Trophoblast cell (in vitro differentiated cells and primary cell): ENCODE results near the gene TXLNA.

Source experiments
- DNase-seq, 2 donors: peaks; one replicate each; pipeline ENCODE4 v3.0.0-alpha.2; 2016
- H2AFZ ChIP-seq: 2 replicates; pipeline ENCODE4 v1.6.1; 2013; ENCODE audit warnings: low read length, moderate library complexity, mild to moderate bottlenecking; ENCODE audit not compliant: insufficient read depth, poor library complexity
- H2AK5ac ChIP-seq: 2 replicates; pipeline ENCODE4 v1.6.1; 2013; ENCODE audit warnings: mild to moderate bottlenecking, low read length
- H2BK120ac ChIP-seq: 2 replicates; pipeline ENCODE4 v1.6.1; 2013; ENCODE audit warnings: low read length, mild to moderate bottlenecking, moderate library complexity; ENCODE audit not compliant: insufficient read depth, poor library complexity
- H2BK12ac ChIP-seq: 2 replicates; pipeline ENCODE4 v1.6.1; 2013; ENCODE audit warnings: mild to moderate bottlenecking, low read length, moderate library complexity
- H2BK5ac ChIP-seq: 2 replicates; pipeline ENCODE4 v1.6.1; 2013; ENCODE audit warnings: low read length, low read depth, moderate library complexity, mild to moderate bottlenecking; ENCODE audit not compliant: poor library complexity
- H3K14ac ChIP-seq: 2 replicates; pipeline ENCODE4 v1.6.1; 2013; ENCODE audit warnings: mild to moderate bottlenecking, low read length
- H3K18ac ChIP-seq: 2 replicates; pipeline ENCODE4 v1.6.1; 2013; ENCODE audit warnings: mild to moderate bottlenecking, low read length
- H3K23ac ChIP-seq: 2 replicates; pipeline ENCODE4 v1.6.1; 2013; ENCODE audit warnings: low read length
- H3K27ac ChIP-seq: 2 replicates; pipeline ENCODE4 v1.5.1; 2013; ENCODE audit warnings: low read depth, mild to moderate bottlenecking, inconsistent platforms, low read length, moderate library complexity
- H3K27me3 ChIP-seq: 2 replicates; pipeline ENCODE4 v1.6.1; 2013; ENCODE audit warnings: inconsistent platforms, mild to moderate bottlenecking, low read length, moderate library complexity; ENCODE audit not compliant: insufficient read depth
- H3K36me3 ChIP-seq, 2 experiments: 1 replicate in 1 of 2; 2 replicates in 1 of 2; pipeline ENCODE4 v1.6.1; 2013; ENCODE audit warnings: low read length in 2 of 2, mild to moderate bottlenecking in 2 of 2, moderate library complexity in 1 of 2; ENCODE audit not compliant: insufficient read depth in 2 of 2, control insufficient read depth in 1 of 2
- H3K4ac ChIP-seq: 2 replicates; pipeline ENCODE4 v1.6.1; 2013; ENCODE audit warnings: low read depth, mild to moderate bottlenecking, low read length, moderate library complexity
- H3K4me1 ChIP-seq, 2 experiments: 1 replicate in 1 of 2; 2 replicates in 1 of 2; pipeline ENCODE4 v1.6.1; 2013; ENCODE audit warnings: low read length in 2 of 2, mild to moderate bottlenecking in 2 of 2, moderate library complexity in 1 of 2; ENCODE audit not compliant: insufficient read depth in 2 of 2, control insufficient read depth in 1 of 2
- H3K4me2 ChIP-seq: 2 replicates; pipeline ENCODE4 v1.6.1; 2013; ENCODE audit warnings: inconsistent platforms, mild to moderate bottlenecking, low read length, moderate library complexity
- H3K4me3 ChIP-seq: 2 replicates; pipeline ENCODE4 v1.5.1; 2013; ENCODE audit warnings: mild to moderate bottlenecking, low read depth, low read length, inconsistent platforms
- H3K79me1 ChIP-seq: one replicate; pipeline ENCODE4 v1.6.1; 2013; ENCODE audit warnings: low read length
- H3K79me2 ChIP-seq: 2 replicates; pipeline ENCODE4 v1.6.1; 2013; ENCODE audit warnings: low read length, mild to moderate bottlenecking; ENCODE audit not compliant: control insufficient read depth, insufficient read depth, poor library complexity
- H3K9ac ChIP-seq: 2 replicates; pipeline ENCODE4 v1.6.1; 2013; ENCODE audit warnings: mild to moderate bottlenecking, low read length
- H3K9me3 ChIP-seq: 2 replicates; pipeline ENCODE4 v1.6.1; 2013; ENCODE audit warnings: low read depth, mild to moderate bottlenecking, control low read depth, inconsistent platforms, low read length; ENCODE audit not compliant: insufficient read depth
- H4K12ac ChIP-seq: 2 replicates; pipeline ENCODE4 v1.6.1; 2013; ENCODE audit warnings: low read depth, mild to moderate bottlenecking, low read length, moderate library complexity
- H4K8ac ChIP-seq: 2 replicates; pipeline ENCODE4 v1.6.1; 2013; ENCODE audit warnings: low read depth, mild to moderate bottlenecking, low read length, moderate library complexity
- H4K91ac ChIP-seq: one replicate; pipeline ENCODE4 v1.6.1; 2013; ENCODE audit warnings: low read depth, mild to moderate bottlenecking, low read length, moderate library complexity
- WGBS: extraction: QIAGEN DNeasy Blood & Tissue Kit; methylation state at CpG from one replicate; pipeline ENCODE4 v1.1.7; 2013; ENCODE audit warnings: missing lambda C conversion rate; ENCODE audit not compliant: insufficient read length, insufficient coverage; ENCODE audit errors: extremely low coverage; 5-methylcytosine and 5-hydroxymethylcytosine counted together

Gene TXLNA

DNA sequence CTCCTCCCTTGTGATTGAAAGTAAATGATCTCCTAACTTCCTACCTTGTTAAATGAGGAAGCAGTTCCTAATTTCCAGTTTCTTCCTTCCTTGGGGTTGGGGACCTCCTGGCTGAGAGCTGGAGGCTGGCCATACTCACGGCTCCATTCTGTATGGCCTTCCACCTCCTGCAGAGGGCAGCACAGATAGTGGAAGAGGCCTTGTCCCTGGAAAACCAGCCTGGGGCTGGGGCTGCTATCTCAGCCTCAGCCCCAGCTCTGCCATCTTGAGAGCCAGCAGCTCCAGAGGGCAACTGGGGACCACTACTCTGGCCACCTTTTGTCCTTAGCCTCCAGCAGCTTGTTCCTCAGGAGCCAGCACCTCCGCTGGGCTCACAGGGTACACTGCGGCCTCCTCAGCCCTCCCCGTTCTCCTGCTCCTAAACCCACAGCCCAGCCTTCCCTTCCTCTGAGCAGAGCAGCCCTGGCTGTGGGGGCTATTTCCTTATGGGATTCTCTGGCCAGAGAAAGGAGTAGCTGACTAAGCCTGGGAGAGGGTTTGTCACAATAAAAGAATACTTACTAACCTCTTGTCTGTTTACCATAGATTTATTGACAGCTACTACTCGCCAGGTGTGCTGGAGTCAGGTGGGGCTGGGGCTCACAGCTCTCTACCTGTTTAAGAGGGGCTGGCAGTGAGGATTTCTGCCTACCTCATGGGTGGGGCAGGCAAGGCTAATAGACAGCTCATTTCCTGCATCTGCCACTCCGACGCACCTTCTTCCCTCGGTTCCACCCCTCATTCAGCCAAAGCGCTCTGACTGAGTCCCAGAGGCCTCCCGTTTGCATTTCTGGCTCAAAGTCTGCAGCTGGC, 36.4 kb downstream of the TXLNA start:
- H4K12ac ChIP-seq: no peak overlapping the region
- no peaks in the 10 kb centered on the region for H3K9me3 ChIP-seq
- peaks cover 0 to 2% of the 10 kb centered on the region in 2 experiments for H3K4me1 ChIP-seq
- H3K27me3 ChIP-seq: no peaks in the 10 kb centered on the region
- H3K4me2 ChIP-seq: no peak overlapping the region
- peak; percentile 43 to 82 for DNase-seq
- H3K79me2 ChIP-seq: no peaks in the 10 kb centered on the region
- H3K23ac ChIP-seq: no peak overlapping the region
- H2BK12ac ChIP-seq: no peak overlapping the region
- no peak overlapping the region for H3K9ac ChIP-seq
- no peak overlapping the region for H3K14ac ChIP-seq
- no peak overlapping the region for H3K4me3 ChIP-seq
- no peak overlapping the region for H2BK120ac ChIP-seq
- H2AFZ ChIP-seq: no peak overlapping the region
- H3K27ac ChIP-seq: no peak overlapping the region
- no peak overlapping the region for H3K18ac ChIP-seq
- no peak overlapping the region for H4K91ac ChIP-seq
- H4K8ac ChIP-seq: no peak overlapping the region
- H3K36me3 ChIP-seq: peaks cover 23 to 28% of the 10 kb centered on the region in 2 experiments
- WGBS: no CpG with 5 or more reads among the region's 10 CpGs
- no peak overlapping the region for H3K4ac ChIP-seq
- no peak overlapping the region for H2BK5ac ChIP-seq
- no peaks in the 10 kb centered on the region for H3K79me1 ChIP-seq
- H2AK5ac ChIP-seq: no peak overlapping the region

DNA sequence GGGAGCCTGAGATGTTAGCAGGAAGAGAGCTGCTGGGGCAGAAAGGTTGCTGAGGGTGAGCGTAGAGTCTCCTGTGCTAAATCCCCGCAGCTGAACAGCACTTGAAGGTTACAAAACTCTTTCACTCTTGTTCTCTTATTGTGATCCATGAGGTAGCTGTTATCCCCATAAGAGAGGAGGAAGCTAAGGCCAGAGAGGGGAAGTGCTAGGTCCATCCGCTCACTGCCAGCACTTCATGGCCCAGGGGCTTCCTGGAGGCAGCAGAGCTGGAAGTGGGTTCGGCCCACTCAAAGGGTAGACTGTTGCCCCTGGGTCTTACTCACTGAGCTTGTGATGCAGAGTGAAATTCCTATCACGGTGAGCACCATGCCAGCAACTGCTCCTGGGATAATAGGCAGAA, 37.1 kb downstream of the TXLNA start:
- Histone ChIP-seq H3K4ac (no peak overlapping the region), H3K23ac (no peak overlapping the region), H3K14ac (no peak overlapping the region), H3K4me1 (peaks cover 5 to 7% of the 10 kb centered on the region in 2 experiments), H2AFZ (no peak overlapping the region), H3K36me3 (peaks cover 23 to 28% of the 10 kb centered on the region in 2 experiments), H3K27me3 (no peaks in the 10 kb centered on the region), H4K91ac (no peak overlapping the region), H4K12ac (no peak overlapping the region), H2BK12ac (no peak overlapping the region), H2BK120ac (no peak overlapping the region), H2BK5ac (no peak overlapping the region), H2AK5ac (no peak overlapping the region), H3K9me3 (no peaks in the 10 kb centered on the region), H3K79me1 (no peaks in the 10 kb centered on the region), H3K18ac (no peak overlapping the region), H3K9ac (no peak overlapping the region), H3K79me2 (no peaks in the 10 kb centered on the region), H3K4me2 (no peak overlapping the region), H4K8ac (no peak overlapping the region), H3K27ac (no peak overlapping the region), H3K4me3 (no peak overlapping the region)
- DNase-seq: no peak
- no CpG with 5 or more reads among the region's 5 CpGs for WGBS

DNA sequence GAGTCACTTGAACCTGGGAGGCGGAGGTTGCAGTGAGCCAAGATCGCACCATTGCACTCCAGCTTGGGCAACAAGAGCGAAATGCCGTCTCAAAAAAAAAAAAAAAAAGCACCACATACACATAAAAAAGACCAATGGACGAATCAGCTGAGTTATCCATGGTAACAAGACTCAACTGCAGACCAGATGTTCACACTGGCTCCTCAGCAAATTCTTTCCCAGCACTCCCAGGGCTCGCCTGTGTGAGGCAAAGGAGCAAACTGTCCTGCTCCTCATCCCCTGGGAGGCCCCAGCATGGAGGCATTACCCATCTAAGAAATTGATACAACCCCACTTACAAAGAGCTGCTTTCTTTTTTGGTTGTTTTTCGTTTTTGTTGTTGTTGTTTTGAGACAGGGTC, 39.5 kb downstream of the TXLNA start:
- Histone ChIP-seq H2AK5ac (no peak overlapping the region), H3K14ac (no peak overlapping the region), H3K27me3 (no peaks in the 10 kb centered on the region), H3K23ac (no peak overlapping the region), H3K4me1 (peaks cover 7% of the 10 kb centered on the region in 2 experiments), H2AFZ (no peak overlapping the region), H4K91ac (no peak overlapping the region), H3K27ac (no peak overlapping the region), H4K8ac (no peak overlapping the region), H2BK120ac (no peak overlapping the region), H3K9me3 (peaks cover 1% of the 10 kb centered on the region), H2BK12ac (no peak overlapping the region), H3K79me1 (peaks cover 9% of the 10 kb centered on the region), H4K12ac (no peak overlapping the region), H3K36me3 (peaks cover 24 to 33% of the 10 kb centered on the region in 2 experiments), H3K79me2 (peaks cover 11% of the 10 kb centered on the region), H3K18ac (no peak overlapping the region), H3K4me3 (no peak overlapping the region), H3K4ac (no peak overlapping the region), H2BK5ac (no peak overlapping the region), H3K4me2 (no peak overlapping the region), H3K9ac (no peak overlapping the region)
- no peak for DNase-seq
- WGBS: no CpG with 5 or more reads among the region's 7 CpGs

DNA sequence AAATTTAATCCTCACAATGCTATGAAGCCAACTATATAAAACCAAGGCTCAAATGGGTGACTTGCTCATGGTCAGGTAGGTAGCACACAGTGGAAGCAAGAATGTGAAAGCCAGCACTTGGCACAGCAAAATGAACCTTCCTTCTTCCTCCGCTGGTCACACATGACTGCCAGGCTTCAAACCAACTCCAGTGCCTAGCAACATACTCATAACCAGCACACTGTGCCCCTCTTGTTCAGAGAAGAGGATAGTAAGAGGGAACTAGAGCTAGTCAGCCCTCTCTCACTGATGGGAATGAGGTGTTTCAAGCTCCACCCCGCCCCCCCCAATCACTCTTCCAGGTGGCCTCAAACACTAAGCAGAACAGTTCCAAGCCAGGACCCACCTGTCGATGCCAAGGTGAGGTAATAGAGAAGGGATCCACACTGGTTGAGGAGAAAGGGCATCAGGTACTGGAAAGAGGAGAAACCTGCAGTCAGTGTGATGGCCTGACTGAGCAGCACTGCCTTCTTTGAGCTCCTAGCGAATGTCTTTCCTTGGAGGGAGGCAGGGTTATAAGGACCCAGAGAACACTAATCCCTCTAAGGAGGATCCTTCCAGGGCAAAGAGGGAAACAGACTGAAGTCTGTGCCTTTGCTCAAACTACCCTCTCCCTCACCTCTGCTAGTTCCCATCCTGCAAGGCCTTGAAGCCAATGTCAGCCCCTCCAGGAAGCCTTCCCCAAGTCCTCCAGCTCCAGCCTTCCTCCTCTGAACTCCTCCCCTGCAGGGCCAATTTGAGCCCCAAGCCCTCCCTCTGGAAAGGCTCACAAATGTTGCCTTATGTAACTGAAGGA, 41.5 kb downstream of the TXLNA start:
- Histone ChIP-seq H2BK5ac (no peak overlapping the region), H4K91ac (no peak overlapping the region), H3K14ac (no peak overlapping the region), H3K4ac (peak overlapping the region; percentile 37), H3K79me2 (peaks cover 11% of the 10 kb centered on the region), H3K9me3 (peaks cover 1% of the 10 kb centered on the region), H3K79me1 (peaks cover 9% of the 10 kb centered on the region), H4K8ac (no peak overlapping the region), H3K36me3 (peaks cover 29 to 30% of the 10 kb centered on the region in 2 experiments), H2BK120ac (no peak overlapping the region), H3K23ac (no peak overlapping the region), H3K4me3 (no peak overlapping the region), H2AFZ (no peak overlapping the region), H3K9ac (no peak overlapping the region), H3K27me3 (no peaks in the 10 kb centered on the region), H2BK12ac (no peak overlapping the region), H4K12ac (peak overlapping the region; percentile 21), H3K27ac (no peak overlapping the region), H3K4me1 (peaks cover 7% of the 10 kb centered on the region in 2 experiments), H2AK5ac (peak overlapping the region; percentile 36), H3K4me2 (peak overlapping the region; percentile 69), H3K18ac (peak overlapping the region; percentile 16)
- no peak for DNase-seq
- no CpG with 5 or more reads among the region's 4 CpGs for WGBS
